IPS-18c (cell line): Measurements from ENCODE around the gene KCNK13.

Experiments used
- H3K4me3 ChIP-seq: 2 replicates; pipeline ENCODE4 v1.7.0; 2013; ENCODE audit warnings: low read depth, mild to moderate bottlenecking, low read length, moderate library complexity; ENCODE audit not compliant: insufficient read depth
- H3K9me3 ChIP-seq: one replicate; pipeline ENCODE4 v1.6.1; 2013; ENCODE audit warnings: mild to moderate bottlenecking, low read length, moderate library complexity; ENCODE audit not compliant: control insufficient read depth, insufficient read depth

Gene KCNK13

GRCh38 chr14:90107789-90108188 is 46.0 kb downstream of the KCNK13 start:
- peaks cover 2% of the 10 kb centered on the region for H3K9me3 ChIP-seq

DNA sequence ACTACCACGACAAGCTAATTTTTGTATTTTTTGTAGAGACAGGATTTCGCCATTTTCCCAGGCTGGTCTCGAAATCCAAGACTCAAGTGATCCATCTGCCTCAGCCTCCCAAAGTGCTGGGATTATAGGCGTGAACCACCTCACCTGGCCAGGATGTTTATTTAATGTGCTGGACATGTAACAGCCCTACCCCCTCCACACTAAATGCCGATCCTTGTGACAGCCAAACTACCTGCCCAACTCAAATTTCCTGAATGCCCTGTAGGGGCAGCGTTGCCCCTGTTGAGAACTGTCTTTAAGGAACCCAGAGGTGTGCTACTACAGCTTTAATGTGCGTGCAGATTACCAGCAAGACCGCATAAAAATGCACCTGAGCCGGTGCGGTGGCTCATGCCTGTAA is 48.1 kb downstream of the KCNK13 start:
- Histone ChIP-seq H3K9me3 (peaks cover 2% of the 10 kb centered on the region), H3K4me3 (no peak overlapping the region)

More at GRCh38 chr14:90107789-90108188, 46.0 kb downstream of the KCNK13 start:
- no peak overlapping the region for H3K4me3 ChIP-seq

DNA sequence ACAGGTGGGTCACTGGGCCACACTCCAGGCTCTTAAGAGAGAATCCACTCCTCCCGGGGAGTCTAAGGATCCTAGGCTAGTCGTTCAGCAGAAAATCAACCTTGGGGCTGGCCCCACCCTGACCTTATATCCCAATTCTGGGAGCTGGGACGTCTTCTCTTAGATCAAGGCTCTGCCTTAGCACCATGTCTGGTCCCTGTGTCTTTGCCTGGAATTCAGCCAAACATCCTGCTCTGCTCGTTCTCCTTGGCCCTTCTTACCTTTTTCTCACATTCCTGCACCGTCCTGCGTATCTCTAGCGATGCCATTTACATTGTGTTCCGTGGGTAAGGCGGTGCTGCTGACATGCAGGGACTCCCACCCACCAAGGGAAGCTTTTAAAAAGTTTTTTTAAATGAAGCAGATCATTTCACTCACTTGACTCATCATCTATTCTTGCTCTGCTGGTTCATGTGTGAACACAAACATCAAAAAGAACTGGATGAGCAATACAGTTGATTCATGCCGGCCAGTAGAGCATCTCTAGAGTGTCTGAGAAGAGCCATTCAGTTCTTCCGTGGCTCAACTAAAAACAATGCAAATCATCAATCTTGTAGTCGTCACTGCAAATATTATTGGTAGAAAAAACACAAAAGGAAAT is 50.2 kb downstream of the KCNK13 start:
- Histone ChIP-seq H3K4me3 (no peak overlapping the region), H3K9me3 (peaks cover 2% of the 10 kb centered on the region)

DNA sequence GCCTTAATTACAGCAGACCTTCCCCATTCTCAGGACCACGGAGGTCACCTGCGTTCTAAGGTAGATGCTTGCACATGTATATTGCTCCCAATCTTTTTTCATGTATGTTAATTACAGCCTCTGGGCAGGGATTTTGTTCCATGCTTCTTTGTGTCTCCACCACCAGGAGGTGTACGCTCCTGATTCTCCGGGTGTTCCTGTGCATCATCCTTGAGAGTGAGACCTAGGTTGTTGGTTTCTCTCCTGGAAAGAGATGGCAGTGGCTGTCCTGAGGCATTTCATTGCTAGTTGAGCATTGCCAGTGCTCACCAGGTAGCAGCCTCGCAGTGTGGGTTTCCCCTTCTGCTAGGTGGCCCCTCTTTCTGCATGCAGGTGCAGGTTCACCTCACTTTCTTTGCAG is 52.8 kb downstream of the KCNK13 start:
- Histone ChIP-seq H3K4me3 (no peak overlapping the region), H3K9me3 (peaks cover 2% of the 10 kb centered on the region)

DNA sequence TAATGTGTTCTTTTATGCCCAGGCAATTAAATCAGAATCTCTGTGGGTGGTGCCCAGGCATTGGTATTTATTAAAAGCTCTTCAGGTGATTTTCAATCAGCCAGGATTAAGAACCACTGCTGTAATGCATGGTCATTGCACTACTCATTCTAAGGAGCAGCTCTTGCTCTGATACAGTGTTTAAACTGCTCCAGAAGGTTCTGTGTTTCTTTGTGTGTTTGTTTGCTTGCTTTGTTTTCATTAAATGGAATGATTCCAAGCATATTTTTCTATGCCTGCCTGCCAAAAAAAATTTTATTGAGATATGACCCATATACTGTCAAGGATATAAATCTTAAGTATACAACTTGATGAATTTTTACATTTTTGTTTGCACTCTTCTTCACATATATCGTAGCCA is 54.0 kb downstream of the KCNK13 start:
- Histone ChIP-seq H3K9me3 (peaks cover 2% of the 10 kb centered on the region), H3K4me3 (no peak overlapping the region)

GRCh38 chr14:90116444-90116843 is 54.6 kb downstream of the KCNK13 start:
- Histone ChIP-seq H3K4me3 (no peak overlapping the region), H3K9me3 (no peaks in the 10 kb centered on the region)

DNA sequence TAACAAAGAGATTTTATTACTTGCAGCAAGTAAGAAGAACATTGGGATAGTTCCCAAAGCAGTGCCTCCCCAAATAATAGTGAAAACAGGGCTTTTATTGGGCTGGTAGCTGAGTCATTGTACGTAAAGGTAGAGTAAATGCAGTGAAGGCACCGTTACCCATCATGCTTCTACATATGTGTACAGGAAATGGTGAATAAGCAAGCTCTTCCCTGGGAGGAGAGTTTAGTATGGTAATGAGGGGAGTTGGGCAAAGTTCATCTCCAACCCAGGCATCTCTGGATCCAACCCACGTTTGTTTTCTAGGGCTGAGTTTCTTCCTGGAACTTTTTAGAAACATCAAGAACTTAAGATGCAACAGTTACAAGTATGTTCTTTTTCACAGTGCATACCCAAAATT is 56.2 kb downstream of the KCNK13 start:
- no peak overlapping the region for H3K4me3 ChIP-seq
- no peaks in the 10 kb centered on the region for H3K9me3 ChIP-seq

DNA sequence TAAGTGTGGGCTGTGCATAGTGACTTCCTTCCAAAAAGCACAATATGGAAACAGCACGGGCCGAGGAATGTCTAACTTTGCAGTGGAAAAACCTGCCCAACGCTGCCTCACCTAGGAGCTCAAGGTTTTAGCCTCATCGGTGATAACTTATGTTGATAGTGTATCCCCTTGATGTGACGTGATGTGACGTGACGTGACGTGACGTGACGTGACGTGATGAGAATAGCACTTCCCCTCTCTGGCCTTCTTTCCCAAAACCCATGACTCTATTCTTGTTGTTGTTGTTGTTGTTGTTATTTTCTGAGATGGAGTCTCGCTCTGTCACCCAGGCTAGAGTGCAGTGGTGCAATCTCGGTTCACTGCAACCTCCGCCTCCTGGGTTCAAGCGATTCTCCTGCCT is 64.5 kb downstream of the KCNK13 start:
- Histone ChIP-seq H3K9me3 (no peaks in the 10 kb centered on the region), H3K4me3 (no peak overlapping the region)

GRCh38 chr14:90132821-90133570 is 71.2 kb downstream of the KCNK13 start:
- no peaks in the 10 kb centered on the region for H3K9me3 ChIP-seq
- no peak overlapping the region for H3K4me3 ChIP-seq

- H3K4me3 ChIP-seq = no peak overlapping the region
- H3K9me3 ChIP-seq = no peaks in the 10 kb centered on the region
Measured at GRCh38 chr14:90136904-90137303, 75.1 kb downstream of the KCNK13 start.

GRCh38 chr14:90137807-90138206 is 76.0 kb downstream of the KCNK13 start:
- Histone ChIP-seq H3K4me3 (no peak overlapping the region), H3K9me3 (no peaks in the 10 kb centered on the region)

DNA sequence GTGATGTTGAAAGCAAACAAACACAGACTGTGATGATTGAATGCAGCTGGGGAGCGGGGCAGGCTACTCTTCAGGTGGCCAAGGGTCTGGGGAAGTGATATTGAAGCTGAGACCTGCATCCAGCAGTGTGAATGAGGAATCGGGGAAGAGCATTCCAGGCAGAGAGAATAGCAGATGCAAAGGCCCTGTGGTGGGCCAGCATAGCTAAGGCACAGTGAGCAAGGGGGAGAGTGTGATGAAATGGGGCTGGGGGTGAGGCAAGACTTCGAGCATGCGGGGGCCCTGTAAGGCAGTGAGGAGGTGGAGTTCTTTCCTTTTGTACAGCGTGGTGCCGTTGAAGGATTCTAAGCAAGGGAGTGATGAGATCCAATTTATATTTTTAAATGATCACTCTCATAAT is 77.4 kb downstream of the KCNK13 start:
- Histone ChIP-seq H3K9me3 (no peaks in the 10 kb centered on the region), H3K4me3 (no peak overlapping the region)

- H3K4me3 ChIP-seq = no peak overlapping the region
- H3K9me3 ChIP-seq = no peaks in the 10 kb centered on the region
Measured at GRCh38 chr14:90140298-90140955, 78.6 kb downstream of the KCNK13 start.

GRCh38 chr14:90140956-90141316 is 79.1 kb downstream of the KCNK13 start:
- H3K4me3 ChIP-seq = no peak overlapping the region

DNA sequence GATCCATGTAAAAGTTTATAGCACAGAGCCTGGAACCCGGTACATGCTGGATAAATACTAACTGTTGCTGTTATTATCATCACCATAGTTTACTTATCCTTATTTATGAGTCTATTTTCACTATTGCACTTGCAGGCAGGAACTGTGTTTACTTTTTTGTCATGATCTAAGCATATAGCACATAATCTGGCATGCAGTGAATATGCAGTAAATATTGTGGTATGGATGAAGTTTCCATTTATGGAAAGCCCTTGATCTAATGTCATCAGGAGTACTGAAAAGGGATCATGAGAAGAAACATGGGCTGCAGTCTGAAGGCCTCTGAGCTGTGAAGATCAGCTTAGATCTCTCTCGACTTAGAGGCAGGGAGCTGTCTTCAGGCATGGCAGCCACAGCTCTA is 91.6 kb downstream of the KCNK13 start:
- Histone ChIP-seq H3K4me3 (no peak overlapping the region), H3K9me3 (peaks cover 3% of the 10 kb centered on the region)

More at GRCh38 chr14:90140956-90141316, 79.1 kb downstream of the KCNK13 start:
- H3K9me3 ChIP-seq = no peaks in the 10 kb centered on the region

DNA sequence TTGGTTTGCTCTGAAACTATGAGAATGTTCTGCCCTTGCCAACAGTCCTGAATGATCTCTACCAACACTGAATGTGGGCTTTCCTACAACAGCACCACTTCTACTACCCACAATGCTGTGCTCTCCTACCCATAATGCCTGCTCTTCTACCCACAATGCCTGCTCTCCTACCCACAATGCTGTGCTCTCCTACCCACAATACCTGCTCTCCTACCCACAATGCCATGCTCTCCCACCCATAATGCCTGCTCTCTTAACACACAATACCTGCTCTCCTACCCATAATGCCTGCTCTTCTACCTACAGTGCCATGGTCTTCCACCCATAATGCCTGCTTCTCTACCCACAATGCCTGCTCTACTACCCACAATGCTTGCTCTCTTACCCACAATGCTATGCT is 92.3 kb downstream of the KCNK13 start:
- H3K4me3 ChIP-seq = no peak overlapping the region
- peaks cover 3% of the 10 kb centered on the region for H3K9me3 ChIP-seq

- H3K9me3 ChIP-seq = no peaks in the 10 kb centered on the region
- H3K4me3 ChIP-seq = no peak overlapping the region
Measured at GRCh38 chr14:90159146-90159545, 97.4 kb downstream of the KCNK13 start.

- Histone ChIP-seq H3K9me3 (no peaks in the 10 kb centered on the region), H3K4me3 (no peak overlapping the region)
Measured at GRCh38 chr14:90159688-90160087, 97.9 kb downstream of the KCNK13 start.
